Kidney glomerular epithelial cell (primary cell): Measurements from ENCODE around the gene DARS1.

Experiments
- DNase-seq: peaks from one replicate; lab custom pipeline; 2025; lab: John Stamatoyannopoulos, UW

DARS1 gene

DNA sequence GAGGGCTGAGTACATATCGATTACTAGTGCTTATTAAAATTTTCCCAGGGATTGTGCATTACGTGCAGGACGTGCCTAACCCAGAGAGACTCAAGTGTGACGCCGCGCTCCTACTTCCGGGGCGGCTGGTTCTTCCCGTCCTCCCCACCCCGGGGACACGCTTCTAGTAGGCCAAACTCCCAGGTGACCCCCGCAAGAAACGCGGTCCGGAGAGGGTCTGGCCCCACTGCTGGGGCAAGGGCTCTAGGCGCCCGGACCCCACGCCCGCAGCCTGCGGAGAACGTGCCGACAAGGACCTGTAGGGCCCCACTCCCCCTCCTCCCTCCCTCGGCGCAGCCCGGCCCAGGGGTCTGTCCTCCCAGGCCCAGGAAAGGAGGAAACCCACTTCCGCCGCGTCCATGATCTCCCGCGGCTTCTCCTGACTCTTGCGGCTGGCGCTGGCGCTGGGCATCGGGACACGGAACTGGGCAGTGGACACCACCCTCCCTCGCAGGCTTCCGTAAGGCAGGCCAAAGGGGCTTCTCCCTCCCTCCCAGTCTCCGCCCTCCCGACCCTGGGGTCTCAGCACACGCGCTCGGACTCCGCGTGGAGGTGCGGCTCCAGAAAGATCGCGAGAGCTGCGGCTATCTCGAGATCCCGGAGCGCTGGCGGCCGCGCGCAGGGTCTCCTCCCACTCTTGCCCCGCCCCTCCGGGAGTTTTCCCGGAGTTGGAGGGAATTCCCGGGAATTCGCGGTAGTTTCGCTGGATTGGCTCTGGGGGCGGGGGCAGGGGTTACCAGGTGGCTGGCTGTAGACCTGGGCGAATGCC lies at the start of gene DARS1:
Gene DARS1, minus strand, starts transcription at position 609 of the 808 bp plus-strand sequence. Its CDS starts 158 bp downstream, at position 451.
- peak; percentile 89 for DNase-seq

DNA sequence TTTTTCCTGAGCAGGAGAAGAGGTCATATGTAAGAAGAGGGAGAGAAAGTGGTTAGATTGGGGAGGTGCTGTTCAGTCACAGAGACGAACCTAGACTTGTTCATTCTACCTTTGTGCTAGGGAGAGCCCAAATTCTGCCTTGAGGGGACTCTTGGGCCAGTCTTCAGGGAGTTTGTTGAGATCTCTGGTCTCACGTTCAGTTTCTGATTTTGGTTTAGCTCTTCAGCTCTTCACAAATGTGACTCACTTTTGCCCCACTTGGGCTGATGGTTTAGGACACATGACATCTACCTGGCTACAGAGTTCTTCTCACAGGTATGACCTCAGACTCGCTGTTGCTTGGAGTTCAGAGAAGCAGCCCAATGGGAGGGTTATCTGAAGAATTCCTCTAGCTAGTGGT lies 49.2 kb upstream of the DARS1 start:
- no peak for DNase-seq

DNA sequence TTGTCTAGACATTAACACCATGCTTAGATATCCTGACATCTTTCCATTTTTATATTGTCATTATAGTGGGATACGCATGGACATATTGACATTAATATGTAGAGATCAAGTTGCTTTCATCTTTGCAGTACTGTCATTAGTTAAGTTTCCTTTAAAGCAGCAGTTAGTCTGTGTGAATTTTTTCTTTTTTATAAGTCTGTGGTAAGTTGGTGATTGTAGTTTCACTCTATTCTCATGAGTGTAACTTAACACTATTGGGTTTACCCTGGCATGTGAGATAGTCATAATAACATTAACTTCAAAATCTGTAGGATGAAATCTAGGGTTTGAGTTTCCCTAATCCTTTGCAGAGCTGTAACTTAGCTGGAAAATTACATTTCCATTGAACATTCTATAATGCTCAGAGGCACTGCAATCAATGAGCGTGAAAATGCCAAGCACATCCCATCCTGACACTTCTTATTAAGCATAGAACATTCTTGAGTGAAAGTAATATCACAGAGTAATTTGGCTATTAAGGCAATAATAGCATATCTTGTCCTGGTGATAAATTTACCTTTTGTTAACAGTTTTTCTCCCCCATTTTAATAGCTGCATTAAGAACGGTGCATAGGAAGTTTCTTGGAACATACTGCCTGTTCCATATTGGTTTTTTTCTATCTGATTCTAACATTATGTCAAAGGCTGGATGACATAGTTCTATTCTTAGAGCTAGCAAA lies 47.5 kb upstream of the DARS1 start:
- DNase-seq, result no peak

DNA sequence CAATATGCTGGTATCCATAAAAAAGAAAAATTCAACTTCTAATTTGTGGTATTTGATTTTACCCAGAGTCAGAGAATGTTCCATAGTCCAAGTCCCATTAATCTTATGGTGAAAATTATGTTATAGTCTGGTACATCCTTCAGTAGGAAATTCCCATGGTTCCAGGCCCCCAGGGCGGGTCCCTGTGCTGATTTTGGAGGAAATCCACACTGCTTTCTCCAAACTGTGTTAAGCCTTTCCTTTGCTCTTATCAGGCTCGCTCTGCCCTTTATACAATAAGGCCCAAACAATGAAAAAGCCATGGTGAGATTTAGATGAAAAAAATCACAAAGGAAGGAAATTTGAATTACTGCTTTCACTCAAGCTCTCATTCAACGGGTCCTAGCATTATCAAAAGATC lies 46.8 kb upstream of the DARS1 start:
- no peak for DNase-seq

DNA sequence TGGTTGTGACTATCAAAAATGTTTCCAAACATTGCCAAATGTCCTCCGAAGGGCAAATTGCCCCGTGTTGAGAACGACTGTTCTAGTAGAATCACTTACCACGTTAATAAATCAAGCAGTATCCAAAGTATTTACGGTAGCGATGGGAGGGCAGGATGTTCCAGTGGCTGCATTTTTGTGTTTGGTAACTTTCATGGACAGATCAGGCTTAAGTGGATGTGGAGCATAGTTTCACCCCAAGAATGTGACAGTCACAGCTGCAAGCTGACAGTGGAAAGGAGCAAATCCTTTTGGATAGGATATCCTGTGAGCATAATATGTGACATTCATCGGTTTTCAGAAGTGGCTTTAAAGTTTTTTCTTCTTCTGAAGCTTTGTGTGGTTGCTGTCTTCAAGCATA lies 46.3 kb upstream of the DARS1 start:
- DNase-seq, result no peak

DNA sequence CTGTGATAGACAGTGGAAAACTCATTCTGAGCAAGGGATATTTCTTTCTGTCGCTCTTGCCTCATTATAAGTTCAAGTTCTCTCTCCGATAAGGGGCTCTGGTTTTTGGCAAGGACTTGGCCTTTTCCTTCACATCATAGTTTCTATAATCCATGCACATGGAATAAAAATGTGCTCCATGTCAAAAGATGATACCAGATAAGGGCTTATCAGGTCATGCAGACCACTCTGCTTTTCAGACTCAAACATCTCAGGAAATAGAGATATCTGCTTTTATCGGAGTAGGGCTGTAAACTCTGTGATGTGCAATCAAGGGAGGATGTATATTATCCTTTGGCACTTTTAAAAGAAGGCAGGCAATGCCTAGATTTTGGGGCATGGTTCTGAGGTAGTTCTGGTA lies 45.0 kb upstream of the DARS1 start:
- DNase-seq, result no peak

DNA sequence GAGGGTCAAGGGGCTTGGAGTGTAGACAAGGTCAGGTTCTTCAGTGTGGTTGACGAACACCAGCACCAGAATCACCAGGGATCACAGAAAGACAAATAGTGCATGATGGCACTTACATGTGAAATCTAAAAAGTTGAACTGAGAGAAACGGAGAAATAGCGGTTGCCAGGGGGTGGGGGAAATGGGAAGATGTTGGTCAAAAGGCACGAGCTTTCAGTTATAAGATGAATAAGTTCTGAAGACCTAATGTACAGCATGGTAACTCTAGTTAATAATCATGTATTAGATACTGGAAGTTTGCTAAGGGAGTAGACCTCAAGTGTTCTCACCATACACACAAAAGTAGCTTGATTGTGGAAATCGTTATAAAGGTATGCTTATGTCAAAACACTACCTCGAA lies 43.7 kb upstream of the DARS1 start:
- no peak for DNase-seq

DNA sequence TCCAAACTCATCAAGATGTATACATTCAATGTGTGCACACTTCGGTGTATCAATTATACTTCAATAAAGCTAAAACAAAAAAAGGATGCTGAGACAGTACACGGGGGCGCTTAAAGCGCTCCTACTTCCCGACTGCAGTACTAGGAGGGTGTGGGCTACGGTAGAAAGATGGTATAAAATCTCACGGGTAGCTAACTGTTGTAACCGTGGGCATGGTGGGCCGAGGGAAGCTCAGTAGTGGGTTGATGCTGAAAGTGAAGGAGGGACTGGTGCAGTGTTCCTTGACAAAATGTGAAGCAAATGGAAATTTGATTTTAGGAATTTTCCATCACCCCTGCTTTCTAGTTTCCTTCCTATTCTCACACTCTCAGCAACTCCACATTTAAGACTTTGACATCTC lies 42.6 kb upstream of the DARS1 start:
- no peak for DNase-seq

DNA sequence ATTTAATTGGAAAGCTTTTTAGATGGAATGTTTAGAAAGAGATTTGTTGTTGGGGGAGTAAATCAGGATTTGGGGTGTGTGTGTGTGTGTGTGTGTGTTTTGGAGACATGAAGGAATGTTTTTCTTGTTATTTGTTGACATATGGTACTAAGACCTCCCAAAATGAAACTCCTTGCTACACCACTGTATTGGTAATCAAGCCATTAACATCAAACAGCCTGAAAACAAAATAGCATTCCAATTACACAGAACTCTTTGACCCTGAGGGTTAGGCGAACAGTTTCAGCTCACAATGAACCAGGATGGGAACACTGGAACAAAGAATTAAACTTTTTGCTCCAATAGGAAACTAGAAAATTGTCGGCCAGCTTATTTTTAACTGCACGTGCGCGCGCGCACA lies 41.7 kb upstream of the DARS1 start:
- DNase-seq, result no peak

DNA sequence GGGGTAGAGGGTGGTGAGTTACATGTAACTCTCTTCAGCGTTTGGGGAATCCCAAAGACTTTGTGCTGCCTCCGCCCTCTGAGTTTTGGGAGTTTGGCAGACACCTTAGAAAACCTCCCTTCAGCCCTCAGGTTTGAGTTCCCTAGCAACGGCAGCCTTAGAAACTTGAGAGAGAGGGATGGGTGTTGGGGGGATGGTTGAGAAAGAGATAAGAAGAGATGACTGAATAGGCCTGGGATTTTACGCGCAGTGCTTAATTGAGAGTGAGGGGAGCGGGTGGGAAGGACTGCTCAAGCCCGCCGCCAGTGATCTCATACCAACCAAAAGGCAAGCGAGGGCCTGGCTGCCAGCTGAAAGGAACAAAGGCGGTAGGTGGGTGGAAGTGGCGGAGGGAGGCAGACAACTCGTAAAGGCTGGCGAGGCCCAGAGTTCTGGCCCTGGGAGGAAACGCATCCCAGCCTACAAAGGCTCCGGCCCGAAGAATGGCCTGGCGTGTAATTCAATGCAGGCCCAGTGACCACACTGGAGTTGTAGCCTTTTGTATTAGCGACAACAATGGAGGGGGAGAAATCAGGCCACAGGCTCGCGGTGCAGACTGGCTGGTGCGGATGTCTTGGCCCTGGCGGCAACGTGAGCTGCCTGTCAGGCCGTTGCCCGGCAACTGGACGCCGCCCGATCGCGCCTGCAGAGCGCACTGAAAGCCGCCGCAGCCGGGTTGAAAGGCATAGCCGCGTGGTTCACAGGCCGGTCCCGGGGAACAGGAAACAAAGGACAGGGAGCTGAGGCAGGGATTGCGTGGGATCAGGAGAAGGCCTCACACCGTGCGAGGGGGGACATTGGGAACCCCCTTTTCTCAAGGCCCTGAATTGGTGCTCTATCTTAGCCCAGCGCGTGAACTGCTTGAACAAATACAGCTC lies 39.9 kb upstream of the DARS1 start:
- DNase-seq, result no peak

DNA sequence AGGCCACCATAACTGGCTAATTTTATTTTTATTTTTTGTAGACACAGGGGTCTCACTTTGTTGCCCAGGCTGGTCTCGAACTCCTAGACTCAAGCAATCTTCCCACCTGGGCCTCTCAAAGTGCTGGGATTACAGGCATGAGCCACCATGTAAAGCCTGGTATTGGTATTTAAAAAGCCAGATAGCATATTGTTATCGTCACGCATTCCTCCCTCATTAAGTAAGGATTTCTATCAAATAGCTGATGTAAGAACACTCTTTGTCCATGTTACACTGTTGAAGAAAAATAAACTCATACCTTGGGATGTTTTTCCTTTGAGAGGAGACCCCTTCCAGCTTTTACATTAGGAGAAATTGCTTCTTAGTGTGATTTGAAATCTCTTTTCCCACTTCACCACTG lies 39.2 kb upstream of the DARS1 start:
- no peak for DNase-seq

DNA sequence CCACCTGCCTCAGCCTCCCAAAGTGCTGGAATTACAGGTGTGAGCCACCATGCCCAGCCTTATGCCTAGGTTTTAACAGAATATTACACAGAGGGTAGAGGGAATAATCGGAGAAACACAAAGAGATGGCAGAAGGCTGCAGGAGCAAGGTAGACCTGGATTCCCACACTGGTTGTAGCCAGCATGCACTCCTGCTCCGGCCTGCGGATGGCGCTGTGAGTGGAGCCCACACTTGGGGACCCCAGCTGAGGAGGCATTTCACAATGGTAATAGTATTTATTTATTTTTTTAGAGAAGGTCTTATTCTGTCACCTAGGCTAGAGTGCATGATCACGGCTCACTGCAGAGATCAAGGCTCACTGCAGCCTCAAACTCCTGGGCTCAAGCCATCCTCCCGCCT lies 38.8 kb upstream of the DARS1 start:
- no peak for DNase-seq

DNA sequence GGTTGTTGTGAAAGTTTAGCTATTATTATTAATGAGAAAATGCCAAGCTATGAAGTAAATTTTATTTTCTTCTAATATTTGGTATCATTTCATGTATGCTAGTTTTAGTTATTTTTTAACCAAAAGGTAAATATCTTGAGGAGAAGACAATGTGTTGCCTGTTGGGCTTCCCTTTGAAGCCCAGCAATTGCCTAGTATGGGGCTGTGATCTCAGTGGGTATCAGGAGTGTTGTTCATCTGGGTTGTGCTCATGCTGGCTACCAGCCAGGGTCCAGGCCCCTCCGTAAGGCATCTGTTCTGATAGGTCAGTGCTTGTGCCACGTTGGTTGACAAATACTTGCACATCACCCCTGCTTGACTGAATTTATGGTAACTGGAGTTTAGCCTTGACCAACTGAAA lies 38.0 kb upstream of the DARS1 start:
- no peak for DNase-seq

DNA sequence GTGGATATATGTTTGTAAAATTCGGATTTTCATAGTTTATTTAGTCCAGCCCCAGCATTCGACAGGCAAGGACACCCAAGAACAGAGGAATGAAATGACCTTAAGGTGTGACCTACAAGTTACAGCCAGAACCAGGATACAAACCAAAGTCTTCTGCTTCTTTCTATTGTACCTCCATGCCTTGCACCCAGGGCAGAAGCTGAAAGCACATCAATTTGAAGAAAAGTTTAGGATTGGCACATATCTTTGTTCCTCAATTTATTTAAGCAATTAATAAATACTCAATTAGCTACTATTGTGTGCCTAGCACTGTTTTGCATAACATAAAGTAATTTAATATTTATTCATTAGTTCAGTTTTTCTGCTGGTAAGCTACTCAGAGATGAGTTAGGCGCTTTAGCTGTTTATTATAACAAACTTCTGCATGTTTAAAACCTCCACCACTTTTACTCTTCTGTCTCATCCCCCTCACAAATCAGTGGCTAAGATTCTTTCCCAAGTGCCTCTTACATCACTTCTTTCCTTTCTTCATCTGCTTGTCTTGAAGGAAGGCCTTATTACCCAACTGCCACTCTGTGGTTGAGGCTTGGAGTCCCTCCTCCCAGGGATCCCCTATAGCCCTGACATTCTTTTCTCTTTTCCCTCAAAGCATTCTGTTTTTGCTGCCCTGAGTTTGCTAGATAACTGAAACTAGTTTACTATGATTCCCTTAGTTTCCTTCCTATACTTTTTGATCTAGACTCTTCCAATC lies 37.1 kb upstream of the DARS1 start:
- no peak for DNase-seq

DNA sequence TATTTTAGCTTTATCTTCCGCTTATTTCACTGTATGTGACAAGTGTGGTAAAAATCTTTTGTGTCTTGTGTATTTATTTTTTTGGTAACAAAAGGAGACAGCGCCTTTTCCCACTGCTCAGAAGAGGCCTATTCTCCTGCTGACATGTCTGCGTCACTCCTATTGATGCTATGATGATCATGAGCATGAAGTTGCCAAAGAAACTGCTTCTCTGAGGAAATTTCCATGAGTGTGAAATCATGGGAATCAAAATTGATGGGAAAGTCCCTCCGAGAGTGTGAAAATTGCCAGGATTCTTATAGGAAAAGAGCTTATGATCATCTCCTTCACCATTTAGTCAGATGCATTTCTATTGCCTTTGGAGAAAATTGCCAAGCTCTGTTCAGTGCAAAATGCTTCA lies 36.5 kb upstream of the DARS1 start:
- no peak for DNase-seq

DNA sequence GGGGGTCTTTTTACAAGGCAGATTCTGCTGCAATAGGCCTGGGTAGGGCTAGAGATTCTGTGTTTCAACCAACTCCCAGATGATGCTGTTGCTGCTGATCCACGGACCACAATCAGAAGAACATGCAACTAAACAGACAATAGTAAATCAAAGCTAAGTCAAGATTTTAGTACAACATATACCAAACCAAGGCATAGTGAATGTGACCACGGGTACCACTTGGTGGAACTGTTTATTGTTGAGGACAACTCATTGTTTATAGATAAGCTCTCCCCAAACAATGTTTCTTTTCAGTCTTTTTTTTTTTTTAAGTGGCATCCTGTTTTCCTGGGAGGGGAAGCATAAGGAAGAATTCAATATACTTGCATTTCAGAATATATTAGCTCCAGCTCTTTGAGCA lies 36.0 kb upstream of the DARS1 start:
- DNase-seq, result no peak

DNA sequence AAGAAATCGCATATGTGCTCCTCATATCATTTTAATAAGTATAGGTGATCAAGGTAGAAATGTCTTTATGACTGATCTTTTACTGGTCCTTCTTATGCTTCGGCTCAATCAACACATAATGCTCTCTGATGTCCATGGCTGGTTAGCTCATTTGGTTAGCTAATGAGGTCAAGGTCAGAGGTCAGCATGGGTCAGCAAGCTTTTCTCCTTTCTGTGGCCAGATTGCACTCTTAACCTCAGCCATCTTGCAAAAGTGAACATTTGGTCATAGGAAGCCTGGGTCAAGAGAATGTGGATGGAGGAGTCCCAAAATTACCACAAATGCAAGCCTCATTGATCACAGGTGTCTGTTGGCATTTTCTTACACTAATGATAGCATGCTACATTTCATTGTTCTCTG lies 35.4 kb upstream of the DARS1 start:
- DNase-seq, result no peak

DNA sequence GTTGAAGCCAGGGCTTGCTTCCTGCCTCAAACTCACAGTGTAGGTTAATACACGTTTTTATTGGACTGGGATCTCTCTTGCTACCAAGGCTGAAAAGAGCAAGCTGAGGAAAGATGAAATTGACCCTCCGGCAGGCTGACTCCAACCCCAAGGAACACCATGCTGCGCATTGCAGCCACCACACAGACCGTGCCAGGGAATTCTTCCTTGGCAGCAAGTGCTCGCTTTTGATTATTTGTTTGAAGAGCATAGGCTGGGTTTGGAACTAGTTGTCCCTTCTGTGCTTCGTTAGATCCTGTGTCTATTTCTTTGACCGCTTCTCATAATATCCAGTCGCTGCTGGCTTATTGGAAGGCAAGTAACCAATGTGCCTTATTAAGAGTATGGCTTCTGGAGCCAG lies 34.4 kb upstream of the DARS1 start:
- no peak for DNase-seq

DNA sequence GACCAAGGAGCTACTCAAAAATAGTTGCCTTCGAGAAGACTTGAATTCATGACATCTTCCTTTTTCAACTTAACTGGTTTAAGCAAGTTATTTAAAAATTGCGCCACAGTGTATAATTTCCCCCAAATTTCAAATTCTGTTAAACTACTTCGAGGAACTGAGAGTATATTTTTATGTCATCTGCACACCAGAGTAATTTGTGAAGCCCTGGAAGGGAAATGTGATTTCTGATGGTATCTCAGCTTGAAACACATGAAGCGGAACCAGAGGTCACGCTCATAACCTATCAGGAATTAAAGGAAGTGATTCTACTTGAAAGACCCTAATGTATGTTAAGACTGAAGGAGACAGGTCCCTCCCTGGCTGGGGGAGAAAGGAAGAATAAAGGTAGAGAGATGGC lies 33.9 kb upstream of the DARS1 start:
- DNase-seq, result no peak

DNA sequence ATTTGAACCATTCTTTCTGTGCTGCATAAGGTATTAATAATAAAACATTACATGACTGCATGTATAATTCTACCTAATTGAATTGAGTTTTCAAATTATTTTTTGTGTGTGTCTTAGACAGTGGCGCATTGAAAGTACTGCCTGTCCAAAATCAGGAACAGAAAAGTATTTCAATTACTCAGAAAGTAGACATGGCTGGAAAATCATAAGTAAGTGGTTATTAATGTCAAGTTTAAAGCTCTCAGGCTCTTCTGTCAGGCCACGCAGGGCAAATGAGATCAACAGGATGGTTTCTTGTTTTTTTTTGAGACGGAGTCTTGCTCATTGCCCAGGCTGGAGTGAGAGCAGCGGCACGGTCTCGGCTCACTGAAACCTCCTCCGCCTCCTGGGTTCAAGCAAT lies 32.4 kb upstream of the DARS1 start:
- DNase-seq, result no peak

DNA sequence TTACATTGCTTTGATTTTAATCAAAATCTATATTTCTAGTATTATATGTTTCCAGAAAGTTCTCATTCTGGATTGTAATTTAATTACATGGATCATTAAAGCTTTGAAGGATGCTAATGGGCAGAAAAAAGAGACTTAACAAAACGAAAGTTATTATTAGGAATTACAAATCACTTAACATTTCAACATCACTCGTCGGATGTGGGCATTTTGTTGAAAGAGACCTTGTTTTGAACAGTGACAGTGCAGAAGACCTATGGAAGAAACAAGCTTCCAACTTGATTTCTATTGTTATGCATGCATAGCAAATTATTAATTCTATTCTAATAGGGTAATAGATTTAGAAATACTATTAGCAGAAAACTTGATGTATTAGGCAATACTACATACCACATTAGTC lies 31.4 kb upstream of the DARS1 start:
- no peak for DNase-seq

DNA sequence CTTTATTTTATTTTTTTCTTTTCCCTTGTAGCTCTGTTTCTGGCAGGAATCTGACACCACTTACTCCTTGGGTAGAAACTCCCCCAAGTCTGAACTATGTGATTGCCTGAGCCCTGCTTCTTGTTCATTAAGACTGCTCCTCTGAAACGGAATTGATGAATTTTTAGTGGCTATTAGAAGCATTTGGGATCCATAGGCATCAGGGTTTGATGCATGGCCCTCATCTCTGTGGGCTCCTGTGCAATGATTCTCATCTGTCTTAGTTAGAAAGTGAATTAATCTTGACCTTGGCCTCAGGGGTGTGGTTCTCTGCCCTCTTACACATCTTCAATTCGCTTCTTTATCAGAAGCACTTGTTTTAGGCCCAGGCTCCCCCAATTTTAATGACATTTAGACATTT lies 31.0 kb upstream of the DARS1 start:
- DNase-seq, result no peak
